NCI-H1436 (cell line): Measurements from ENCODE around the gene TMEM37.

ENCODE experiments used
- DNase-seq: peaks from one replicate; lab custom pipeline; 2025; lab: John Stamatoyannopoulos, UW

Gene TMEM37

GRCh38 chr2:119419065-119419464, 12.6 kb upstream of the TMEM37 start:
- no peak for DNase-seq

DNA sequence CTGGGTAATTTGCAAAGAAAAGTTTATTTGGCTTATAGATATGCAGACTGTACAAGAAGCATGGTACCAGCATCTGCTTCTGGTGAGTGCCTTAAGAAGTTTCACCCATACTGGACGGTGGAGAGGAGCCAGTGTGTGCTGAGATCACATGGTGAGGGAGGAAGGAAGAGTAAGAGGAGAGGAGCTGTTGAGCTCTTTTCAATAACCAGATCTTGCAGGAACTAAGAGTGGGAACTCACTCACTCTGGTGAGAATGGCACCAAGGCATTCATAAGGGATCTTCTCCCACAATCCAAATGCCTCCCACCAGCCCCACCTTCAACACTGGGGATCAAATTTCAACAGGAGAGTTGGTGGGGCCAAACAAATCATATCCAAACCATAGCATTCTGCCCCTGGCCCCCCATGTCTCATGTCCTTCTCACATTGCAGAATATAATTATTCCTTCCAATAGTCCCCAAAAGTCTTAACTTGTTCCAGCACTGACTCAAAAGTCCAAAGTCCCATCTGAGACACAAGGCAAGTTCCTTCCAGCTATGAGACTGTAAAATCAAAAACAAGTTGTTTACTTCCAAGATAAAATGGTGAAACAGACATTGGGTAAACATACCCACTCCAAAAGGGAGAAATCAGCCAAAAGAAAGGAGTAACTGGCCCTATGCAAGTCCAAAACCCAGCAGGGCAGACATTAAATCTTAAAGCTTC, 11.7 kb upstream of the TMEM37 start:
- no peak for DNase-seq

DNA sequence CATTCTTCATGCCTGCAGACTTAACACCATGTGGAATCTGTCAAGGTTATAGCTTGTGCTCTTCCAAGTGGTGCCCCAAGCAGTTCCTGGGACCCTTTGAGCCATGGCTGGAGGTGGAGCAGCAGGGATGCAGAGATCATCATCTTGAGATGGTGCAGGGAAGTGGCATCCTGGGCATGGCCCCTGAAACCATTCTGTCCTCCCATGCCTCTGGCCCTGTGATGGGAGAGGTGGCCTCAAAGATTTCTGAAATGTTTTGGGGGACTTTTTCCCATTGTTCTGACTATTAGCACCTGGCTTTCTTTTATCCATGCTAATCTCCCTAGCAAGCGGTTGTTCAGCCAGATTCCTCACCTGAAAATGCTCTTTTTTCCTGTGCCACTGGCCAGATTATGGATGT, 10.3 kb upstream of the TMEM37 start:
- no peak for DNase-seq

GRCh38 chr2:119421741-119422140, 9.9 kb upstream of the TMEM37 start:
- DNase-seq = no peak

- DNase-seq = no peak
Measured at GRCh38 chr2:119422360-119423107, 9.1 kb upstream of the TMEM37 start.

GRCh38 chr2:119423108-119423444, 8.6 kb upstream of the TMEM37 start:
- DNase-seq = no peak

- no peak for DNase-seq
Measured at GRCh38 chr2:119423811-119424210, 7.8 kb upstream of the TMEM37 start.

DNA sequence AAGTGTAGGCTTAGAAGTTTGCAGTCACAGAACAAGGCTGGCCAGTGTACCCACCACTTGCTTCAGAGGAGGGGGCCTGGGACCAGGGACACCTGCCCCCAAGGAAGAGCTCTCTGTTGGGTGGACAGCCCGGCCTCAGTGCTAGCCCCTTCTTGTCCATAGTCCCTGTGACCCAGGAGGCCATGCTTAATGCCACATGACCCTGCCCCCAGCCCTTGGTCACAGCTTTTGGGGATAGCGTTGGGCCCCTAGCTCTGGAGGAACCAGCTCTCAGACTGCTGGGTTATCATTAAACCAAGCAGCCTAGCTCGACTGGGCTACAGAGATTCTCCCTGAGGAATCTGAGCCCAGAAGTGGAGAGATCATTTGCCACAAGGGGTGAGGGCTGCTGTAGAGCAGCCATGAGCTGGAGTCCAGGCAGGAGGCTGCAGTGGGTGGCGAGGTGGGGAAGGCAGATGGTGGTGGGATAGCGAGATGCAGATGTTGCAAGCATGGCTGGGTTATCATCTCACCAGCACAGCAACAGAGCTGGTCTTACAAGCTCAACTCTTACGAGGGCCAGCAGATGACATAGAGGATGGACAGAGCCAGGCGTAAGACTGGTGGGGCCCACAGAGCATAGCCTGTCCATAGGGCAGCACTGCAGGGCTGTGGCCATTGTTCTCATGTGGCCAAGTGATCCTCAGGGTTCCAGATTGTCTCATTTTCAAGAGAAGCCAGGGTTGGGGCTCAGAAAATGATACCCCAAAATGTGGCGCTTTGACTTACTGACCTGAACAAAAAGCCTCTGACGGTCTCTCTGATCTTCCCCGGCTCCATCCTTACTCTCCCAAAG, 7.2 kb upstream of the TMEM37 start:
- DNase-seq = no peak

DNA sequence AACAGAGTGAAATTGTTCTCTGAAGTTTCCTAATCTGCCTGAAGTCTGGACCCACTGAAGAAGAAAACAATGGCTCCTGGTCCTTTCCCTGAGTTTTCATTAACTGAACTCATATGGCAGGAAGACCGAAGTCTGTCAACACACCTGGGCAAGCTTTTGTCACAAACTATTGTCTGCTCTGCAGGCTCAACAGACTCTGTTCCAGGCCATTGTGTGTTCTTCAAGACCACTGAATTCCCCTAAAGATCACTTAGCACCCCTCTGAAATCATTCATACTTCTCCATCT, 6.6 kb upstream of the TMEM37 start:
- DNase-seq = no peak

- DNase-seq = no peak
Measured at GRCh38 chr2:119425620-119426395, 5.8 kb upstream of the TMEM37 start.

- DNase-seq = no peak
Measured at GRCh38 chr2:119426396-119426675, 5.3 kb upstream of the TMEM37 start.

GRCh38 chr2:119426801-119427395, 4.8 kb upstream of the TMEM37 start:
- DNase-seq = no peak

DNA sequence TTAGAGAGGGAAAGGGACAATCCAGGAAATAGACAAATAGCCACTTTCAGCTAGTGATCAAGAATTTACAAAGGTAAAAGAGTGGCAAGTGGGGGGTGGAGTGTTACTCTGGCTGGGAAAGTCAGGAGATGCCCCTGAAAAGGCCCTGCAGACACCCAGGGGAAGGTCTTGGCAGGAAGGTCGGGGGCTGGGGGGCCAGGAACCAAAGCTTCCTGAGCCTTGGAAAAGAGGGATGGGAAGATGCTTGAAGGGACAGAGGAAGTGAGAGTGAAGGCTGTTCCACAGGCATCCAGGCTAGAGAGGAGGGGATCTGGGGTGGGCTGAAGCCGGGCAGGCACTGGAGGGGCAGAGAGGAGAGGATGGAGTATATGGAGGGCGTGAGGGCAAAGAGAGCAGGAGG, 3.9 kb upstream of the TMEM37 start:
- no peak for DNase-seq

- no peak for DNase-seq
Measured at GRCh38 chr2:119428488-119429224, 3.0 kb upstream of the TMEM37 start.

GRCh38 chr2:119429225-119429981, 2.3 kb upstream of the TMEM37 start:
- DNase-seq = no peak

DNA sequence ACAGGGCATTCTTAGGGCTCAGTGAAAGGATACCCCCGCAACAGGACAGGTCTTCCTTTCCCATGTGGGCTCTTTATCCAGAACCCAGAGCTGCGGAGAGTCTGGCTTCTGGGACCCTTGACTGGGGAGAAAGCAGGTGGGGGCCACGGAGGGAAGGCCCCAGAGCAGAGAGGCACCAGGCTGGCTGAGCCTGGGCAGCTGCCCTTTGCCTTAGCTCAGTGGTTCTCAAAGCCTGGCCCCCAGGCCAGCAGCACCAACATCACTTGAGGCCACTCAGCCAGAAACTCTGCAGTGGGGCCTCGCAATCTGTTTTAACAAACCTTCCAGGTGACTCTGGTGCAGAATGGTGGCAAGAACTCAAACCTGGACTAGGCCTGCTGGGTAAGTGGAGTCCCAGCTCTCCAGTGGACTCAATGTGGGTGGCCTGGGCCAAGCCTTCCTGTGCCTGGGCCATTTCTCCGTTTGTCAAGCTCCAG, 1.6 kb upstream of the TMEM37 start:
- DNase-seq = no peak

DNA sequence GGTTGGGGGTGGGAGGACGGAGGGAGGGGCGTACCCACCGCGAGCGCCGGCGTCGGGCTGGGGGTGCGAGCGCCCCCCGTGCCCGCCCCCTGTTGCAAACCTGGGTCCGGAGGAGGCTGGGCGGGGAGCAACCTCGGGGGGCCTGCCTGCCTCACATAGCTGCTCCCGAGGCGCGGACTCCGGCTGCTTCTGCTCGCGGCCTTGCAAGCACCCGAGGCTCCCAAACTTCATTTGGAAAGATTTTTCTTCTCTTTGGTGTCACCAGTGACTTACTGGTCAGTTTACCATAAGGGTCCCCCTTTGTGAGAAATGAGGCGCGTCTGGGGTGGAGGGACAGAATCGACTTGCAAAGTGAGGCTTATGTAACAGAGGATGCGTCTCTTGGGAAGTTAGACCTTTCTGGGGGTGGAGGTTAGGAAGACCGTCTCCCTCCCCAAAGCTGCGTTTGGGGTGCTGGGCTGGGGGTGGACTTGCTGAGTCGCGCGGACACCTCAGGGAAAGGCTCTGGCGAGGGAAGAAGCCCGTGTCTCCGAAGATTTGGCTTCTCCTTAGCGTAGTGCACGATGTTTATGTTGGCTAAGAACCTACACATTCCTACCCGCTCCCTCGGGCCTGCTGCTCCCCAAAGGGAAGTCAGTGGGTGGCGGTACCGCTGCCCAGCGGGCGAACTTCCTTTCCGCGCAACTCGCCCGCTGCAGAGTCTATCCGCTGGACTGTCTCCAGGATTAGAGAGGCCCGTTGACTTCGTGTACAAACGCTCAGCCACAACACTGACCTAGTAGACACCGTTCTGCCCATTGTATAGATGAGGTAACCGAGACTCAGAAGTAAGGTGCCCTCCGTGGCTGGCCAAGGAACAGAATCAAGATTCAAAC, 559 bp downstream of the TMEM37 start:
- DNase-seq = no peak

- DNase-seq = no peak
Measured at GRCh38 chr2:119432851-119433522, 1.3 kb downstream of the TMEM37 start.
